ENCODE measurements around the gene MTHFD1.

DNA sequence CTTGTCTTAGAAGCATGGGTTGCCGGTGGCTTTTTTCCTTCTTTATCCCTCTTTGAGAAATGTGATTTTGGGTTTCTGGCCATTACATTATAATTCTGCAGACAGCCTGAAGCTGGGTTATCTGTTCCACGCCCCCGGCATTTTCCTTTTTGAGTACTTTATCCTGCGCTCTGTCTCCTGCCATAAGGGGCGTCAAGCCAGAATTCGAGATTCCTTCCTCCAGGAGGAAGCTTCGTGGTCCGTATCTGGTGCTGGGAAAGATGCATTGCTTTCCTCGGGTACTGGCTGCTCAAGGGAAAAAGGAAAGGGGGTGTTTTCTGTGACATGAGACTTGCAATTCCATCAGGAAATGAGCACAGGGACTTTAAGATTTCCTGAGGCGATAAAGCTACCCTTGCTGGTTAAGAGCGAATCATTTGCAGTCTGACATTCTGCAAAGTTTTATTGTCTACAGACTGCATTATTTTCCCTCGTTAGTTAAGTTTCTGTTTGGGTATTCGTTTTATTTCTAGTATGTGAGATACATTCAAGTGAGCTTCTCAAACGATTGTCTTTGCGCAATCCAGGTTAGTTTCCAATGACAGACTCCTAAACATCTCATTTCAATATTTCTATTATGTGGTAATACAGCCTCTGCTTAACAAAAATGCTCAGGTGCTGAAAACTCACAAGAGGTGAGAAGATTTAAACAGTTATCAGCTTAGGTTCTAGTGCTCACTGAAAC, 77.8 kb downstream of the MTHFD1 start:
- no peak for TF ChIP-seq POLR2A (IDR thresholded peaks at IDR 0.05)
- peak in 1 of 5 experiments; percentile 21 for TF ChIP-seq CTCF (IDR thresholded peaks at IDR 0.05 in 4 of 5, conservative IDR thresholded peaks at IDR 0.05 in 1 of 5)

Measured in gastrocnemius medialis (tissue), 4 donors.